Loucy (cell line): ENCODE data around the gene RASGRP2.

Source experiments
- H2AFZ ChIP-seq: fragments of 200-600 bp; sonication (generic); 2 replicates; pipeline ENCODE4 v1.6.0; 2016; ENCODE audit warnings: antibody characterized with exemption, mild to moderate bottlenecking, low read length, moderate library complexity
- H3F3A ChIP-seq: fragments of 200-600 bp; 2 replicates; pipeline ENCODE4 v1.6.0; 2016; ENCODE audit warnings: antibody characterized with exemption, low read depth, mild to moderate bottlenecking
- H3K27me3 ChIP-seq: fragments of 200-600 bp; sonication (generic); 2 replicates; pipeline ENCODE4 v1.6.1; 2014; ENCODE audit warnings: low read length, mild to moderate bottlenecking; ENCODE audit not compliant: insufficient read depth, poor library complexity, severe bottlenecking
- H3K36me3 ChIP-seq: fragments of 200-600 bp; sonication (generic); 2 replicates; pipeline ENCODE4 v1.6.1; 2016; ENCODE audit warnings: low read length; ENCODE audit not compliant: insufficient read depth
- H3K4me1 ChIP-seq: fragments of 200-600 bp; sonication (generic); 2 replicates; pipeline ENCODE4 v1.5.1; 2014; ENCODE audit warnings: low read length, mild to moderate bottlenecking; ENCODE audit not compliant: insufficient read depth, poor library complexity, severe bottlenecking
- H3K4me2 ChIP-seq: fragments of 200-600 bp; sonication (generic); 2 replicates; pipeline ENCODE4 v1.6.0; 2014; ENCODE audit warnings: antibody characterized with exemption, low read length, low read depth, mild to moderate bottlenecking; ENCODE audit not compliant: poor library complexity, severe bottlenecking
- H3K4me3 ChIP-seq: fragments of 200-600 bp; sonication (generic); 2 replicates; pipeline ENCODE4 v1.5.1; 2014; ENCODE audit warnings: low read length, mild to moderate bottlenecking, mixed read lengths; ENCODE audit not compliant: poor library complexity, severe bottlenecking
- H3K79me2 ChIP-seq: fragments of 200-600 bp; sonication (generic); 2 replicates; pipeline ENCODE4 v1.6.1; 2014; ENCODE audit warnings: low read length; ENCODE audit not compliant: insufficient read depth
- H3K9ac ChIP-seq: fragments of 200-600 bp; sonication (generic); 2 replicates; pipeline ENCODE4 v1.6.0; 2014; ENCODE audit warnings: mild to moderate bottlenecking, low read depth, low read length, moderate library complexity; ENCODE audit not compliant: poor library complexity, severe bottlenecking
- H3K9me2 ChIP-seq: fragments of 200-600 bp; sonication (generic); replicated peaks from 2 replicates; pipeline ENCODE4 v1.6.1; 2016; ENCODE audit warnings: low read depth, low read length, mixed read lengths
- H3K9me3 ChIP-seq: fragments of 200-600 bp; sonication (generic); 2 replicates; pipeline ENCODE4 v1.6.1; 2014; ENCODE audit warnings: mild to moderate bottlenecking, antibody characterized with exemption, low read length, low read depth; ENCODE audit not compliant: insufficient read depth
- H4K20me1 ChIP-seq: fragments of 200-600 bp; sonication (generic); 2 replicates; pipeline ENCODE4 v1.6.0; 2014; ENCODE audit warnings: antibody characterized with exemption, low read length, mild to moderate bottlenecking; ENCODE audit not compliant: insufficient read depth, poor library complexity, severe bottlenecking
- CTCF ChIP-seq: fragments of 200-600 bp; sonication (generic); conservative IDR thresholded peaks from 2 replicates; pipeline ENCODE4 v1.5.1; 2014; ENCODE audit warnings: mild to moderate bottlenecking, antibody characterized with exemption, low read length
- EZH2phosphoT487 ChIP-seq: fragments of 200-600 bp; IDR thresholded peaks from 2 replicates; pipeline ENCODE4 v1.6.1; 2018; ENCODE audit warnings: antibody characterized with exemption, mild to moderate bottlenecking, moderate library complexity, borderline replicate concordance

Gene RASGRP2

GRCh38 chr11:64790205-64791095 is 46.5 kb upstream of the RASGRP2 start:
- H3K4me1 ChIP-seq, result peaks cover 16% of the 10 kb centered on the region
- H3K9me2 ChIP-seq, result no peaks in the 10 kb centered on the region
- H3K9me3 ChIP-seq, result no peaks in the 10 kb centered on the region
- no peak for TF ChIP-seq CTCF
- TF ChIP-seq EZH2phosphoT487, result no peak
- H4K20me1 ChIP-seq, result no peaks in the 10 kb centered on the region
- H3K9ac ChIP-seq, result no peak overlapping the region
- H3F3A ChIP-seq, result peaks cover 2% of the 10 kb centered on the region; the same call in 1 of the 2 replicates
- no peak overlapping the region for H3K4me3 ChIP-seq
- H3K36me3 ChIP-seq, result no peaks in the 10 kb centered on the region
- H3K27me3 ChIP-seq, result no peaks in the 10 kb centered on the region
- H3K79me2 ChIP-seq, result no peaks in the 10 kb centered on the region
- H3K4me2 ChIP-seq, result no peak overlapping the region
- no peak overlapping the region for H2AFZ ChIP-seq

GRCh38 chr11:64789331-64790204 is 45.6 kb upstream of the RASGRP2 start:
- no peak for TF ChIP-seq CTCF
- TF ChIP-seq EZH2phosphoT487, result no peak
- H3K4me2 ChIP-seq, result no peak overlapping the region
- H3K4me1 ChIP-seq, result peaks cover 13% of the 10 kb centered on the region
- H3K79me2 ChIP-seq, result no peaks in the 10 kb centered on the region
- H3K36me3 ChIP-seq, result no peaks in the 10 kb centered on the region
- no peaks in the 10 kb centered on the region for H3K9me3 ChIP-seq
- H3F3A ChIP-seq, result peaks cover 2% of the 10 kb centered on the region; the same call in 1 of the 2 replicates
- H2AFZ ChIP-seq, result no peak overlapping the region
- no peaks in the 10 kb centered on the region for H4K20me1 ChIP-seq
- H3K9me2 ChIP-seq, result no peaks in the 10 kb centered on the region
- no peaks in the 10 kb centered on the region for H3K27me3 ChIP-seq
- no peak overlapping the region for H3K9ac ChIP-seq
- H3K4me3 ChIP-seq, result no peak overlapping the region

- Histone ChIP-seq H3F3A (peaks cover 1% of the 10 kb centered on the region; the same call in 1 of the 2 replicates), H2AFZ (no peak overlapping the region), H3K9me3 (no peaks in the 10 kb centered on the region), H3K36me3 (no peaks in the 10 kb centered on the region), H3K79me2 (no peaks in the 10 kb centered on the region), H3K4me1 (peaks cover 6% of the 10 kb centered on the region), H3K9me2 (no peaks in the 10 kb centered on the region), H4K20me1 (no peaks in the 10 kb centered on the region), H3K27me3 (no peaks in the 10 kb centered on the region), H3K4me3 (no peak overlapping the region), H3K9ac (no peak overlapping the region), H3K4me2 (no peak overlapping the region)
- TF ChIP-seq EZH2phosphoT487 (no peak), CTCF (no peak)
These were observed 44.6 kb upstream of the RASGRP2 start for GRCh38 chr11:64788321-64789215.
